SW480 (cell line): ENCODE data around the gene ITPK1.
A peak's percentile ranks its signal among the peaks of the same experiment; 100 is the strongest.

Source experiments
- DNase-seq: peaks from one replicate; pipeline ENCODE4 v3.0.0-alpha.2; 2016; ENCODE audit warnings: low spot score

The ITPK1 gene

GRCh38 chr14:92988786-92989755 is 126.7 kb downstream of the ITPK1 start:
- DNase-seq, result no peak

- no peak for DNase-seq
These were observed 127.8 kb downstream of the ITPK1 start for GRCh38 chr14:92987713-92988510.

DNA sequence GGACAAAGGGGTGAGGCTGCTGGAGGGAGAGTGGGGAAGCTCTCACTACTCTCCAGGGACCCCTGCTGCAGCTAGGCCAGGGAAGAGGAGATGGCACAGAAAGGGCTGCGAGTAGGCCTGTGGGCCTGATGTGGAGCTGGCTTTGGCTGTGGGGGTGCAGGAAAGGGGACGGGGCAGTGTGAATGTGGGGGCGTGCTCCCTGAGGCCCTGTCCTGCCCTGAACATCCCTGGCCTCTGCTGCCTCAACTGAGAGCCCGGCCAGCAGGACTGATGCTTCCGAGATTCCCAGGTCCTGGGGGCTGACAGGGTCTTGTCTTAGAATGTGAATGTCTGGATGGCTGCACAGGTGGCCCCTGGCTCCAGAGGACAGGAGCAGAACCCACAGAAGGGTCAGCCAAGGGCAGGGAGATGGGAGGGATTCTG is 128.6 kb downstream of the ITPK1 start:
- DNase-seq, result no peak

GRCh38 chr14:92986254-92987147 is 129.2 kb downstream of the ITPK1 start:
- no peak for DNase-seq

- DNase-seq, result no peak
These were observed 130.2 kb downstream of the ITPK1 start for GRCh38 chr14:92985521-92985920.

- no peak for DNase-seq
These were observed 130.8 kb downstream of the ITPK1 start for GRCh38 chr14:92984896-92985295.

GRCh38 chr14:92984082-92984788 is 131.5 kb downstream of the ITPK1 start:
- no peak for DNase-seq

GRCh38 chr14:92982956-92983355 is 132.8 kb downstream of the ITPK1 start:
- DNase-seq, result no peak

DNA sequence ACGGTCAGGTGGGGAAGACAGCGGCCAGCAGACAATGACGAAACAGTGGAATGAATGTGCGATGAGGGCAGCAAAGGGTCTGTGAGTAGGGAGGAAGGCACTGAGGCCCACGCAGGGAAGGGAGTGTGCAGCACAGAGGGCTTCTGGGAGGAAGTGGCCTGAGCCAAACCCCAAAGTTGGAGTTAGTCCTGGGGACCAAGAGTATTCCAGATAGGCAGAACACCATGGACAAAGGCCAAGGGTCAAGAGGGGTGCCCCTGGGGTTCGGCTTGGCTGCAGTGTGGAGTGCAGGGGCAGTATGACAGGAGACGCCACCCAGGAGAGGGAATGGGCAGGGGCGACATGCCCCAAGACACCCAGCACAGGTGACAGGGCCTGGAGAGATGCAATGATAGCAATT is 134.0 kb downstream of the ITPK1 start:
- no peak for DNase-seq

- no peak for DNase-seq
These were observed 134.9 kb downstream of the ITPK1 start for GRCh38 chr14:92980866-92981265.

DNA sequence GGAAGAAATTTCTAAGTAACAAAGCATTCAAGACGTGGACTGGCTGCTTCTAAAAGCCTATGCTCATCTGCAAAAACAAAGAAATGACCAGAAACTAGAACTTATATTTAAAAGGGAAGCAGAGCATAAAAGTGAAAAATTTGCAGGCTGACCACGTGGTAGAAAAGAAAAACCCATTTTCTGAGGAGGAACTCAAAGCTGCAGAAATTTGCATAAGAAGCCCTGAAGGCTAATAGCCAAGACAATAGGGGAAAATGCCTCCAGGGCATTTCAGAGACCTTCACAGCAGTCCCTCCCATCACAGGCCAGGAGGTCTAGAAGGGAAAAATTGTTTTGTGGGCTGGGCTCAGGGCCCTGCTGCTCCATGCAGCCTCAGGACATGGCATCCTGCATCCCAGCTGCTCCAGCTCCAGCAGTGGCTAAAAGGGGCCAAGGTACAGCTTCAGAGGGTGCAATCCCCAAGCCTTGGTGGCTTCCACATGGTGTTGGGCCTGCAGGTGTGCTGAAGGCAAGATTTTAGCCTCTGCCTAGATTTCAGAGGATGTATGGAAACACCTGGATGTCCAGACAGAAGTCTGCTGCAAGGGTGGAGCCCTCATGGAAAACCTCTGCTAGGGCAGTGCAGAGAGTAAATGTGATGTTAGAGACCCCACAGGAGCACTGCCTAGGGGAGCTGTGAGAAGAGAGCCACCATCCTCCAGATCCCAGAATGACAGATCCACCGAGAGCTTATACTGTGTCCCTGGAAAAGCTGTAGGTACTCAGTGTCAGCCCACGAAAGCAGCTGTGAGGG is 137.3 kb downstream of the ITPK1 start:
- no peak for DNase-seq

GRCh38 chr14:92976268-92976667 is 139.5 kb downstream of the ITPK1 start:
- no peak for DNase-seq

DNA sequence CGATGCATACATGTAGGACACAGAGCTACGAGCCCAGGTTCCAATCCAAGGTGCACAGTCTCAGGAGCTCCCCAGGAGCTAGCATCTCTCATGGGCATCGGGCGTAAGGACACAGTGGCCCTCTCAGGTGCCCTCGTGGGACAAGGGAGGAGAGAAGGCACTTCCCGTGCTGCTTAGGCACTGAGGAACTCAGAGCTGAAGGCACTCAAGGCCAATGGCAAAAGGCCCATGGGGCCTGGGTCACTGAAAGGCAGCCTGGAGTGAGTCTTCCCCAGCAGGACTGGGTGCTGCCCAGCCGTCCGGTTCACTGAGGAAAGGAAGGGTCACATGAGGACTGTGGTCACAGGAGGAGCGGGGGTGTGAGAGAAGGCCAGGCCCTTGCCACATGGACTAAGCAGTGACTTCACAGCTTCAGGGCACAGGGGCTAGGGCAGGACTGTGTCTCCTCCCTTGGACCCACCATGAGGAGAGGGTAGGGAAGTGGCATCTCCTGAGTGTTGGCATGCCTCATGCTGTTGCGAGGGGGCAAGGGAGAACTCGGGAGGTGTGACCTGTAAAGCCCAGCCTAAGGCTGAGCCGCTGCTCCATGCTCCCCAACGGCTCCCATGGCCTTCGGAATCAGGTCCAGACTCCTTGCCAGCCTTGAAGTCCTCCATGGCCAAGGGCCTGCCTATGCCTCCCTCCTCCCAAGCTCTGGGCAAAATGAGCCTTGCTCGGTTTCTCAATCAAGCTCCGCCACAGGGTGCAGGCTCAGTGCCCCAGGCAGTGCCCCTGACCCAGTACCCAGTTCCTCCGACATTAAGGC is 141.0 kb downstream of the ITPK1 start:
- no peak for DNase-seq

- DNase-seq, result no peak
These were observed 141.8 kb downstream of the ITPK1 start for GRCh38 chr14:92973798-92974372.

GRCh38 chr14:92973261-92973797 is 142.4 kb downstream of the ITPK1 start:
- peak; percentile 36 for DNase-seq

- DNase-seq, result no peak
These were observed 144.0 kb downstream of the ITPK1 start for GRCh38 chr14:92971601-92972180.

DNA sequence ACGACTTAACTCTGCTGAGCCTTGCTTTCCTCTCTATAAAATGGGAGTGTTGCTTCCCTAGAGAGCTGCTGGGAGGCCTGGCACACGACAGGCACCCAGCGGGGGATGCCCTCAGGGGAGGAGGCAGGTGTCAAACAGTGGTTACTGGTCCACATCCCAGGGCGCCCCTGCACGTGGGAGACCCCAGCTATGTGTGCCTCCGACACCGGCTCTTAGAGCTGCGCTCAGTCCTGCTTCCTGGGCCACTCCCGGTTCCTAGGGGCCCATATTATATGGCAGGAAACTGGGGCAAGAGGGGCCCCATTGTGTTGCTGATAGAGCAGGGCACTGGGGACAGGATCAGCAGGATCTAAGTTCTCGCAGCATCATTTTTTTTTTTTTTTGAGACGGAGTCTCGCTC is 145.5 kb downstream of the ITPK1 start:
- no peak for DNase-seq

GRCh38 chr14:92969871-92970270 is 145.9 kb downstream of the ITPK1 start:
- DNase-seq, result no peak

GRCh38 chr14:92969430-92969829 is 146.3 kb downstream of the ITPK1 start:
- no peak for DNase-seq
